GM12878 (cell line): ENCODE measurements around the gene PLEKHG4B.

Source experiments
- CREB1 ChIP-seq: IDR thresholded peaks from 2 replicates; pipeline ENCODE4 v1.6.1; 2012; ENCODE audit warnings: low read depth, mild to moderate bottlenecking, inconsistent platforms
- CTCF ChIP-seq, 3 experiments: IDR thresholded peaks in 2 of 3; conservative IDR thresholded peaks in 1 of 3; 2 replicates each; pipeline ENCODE4 v1.5.1; 2011; ENCODE audit warnings: low read depth in 3 of 3, low read length in 3 of 3, mild to moderate bottlenecking in 3 of 3, control low read depth in 2 of 3, moderate library complexity in 2 of 3, inconsistent platforms in 1 of 3, mixed read lengths in 1 of 3; ENCODE audit not compliant: control insufficient read depth in 2 of 3, insufficient read depth in 1 of 3; ENCODE audit errors: extremely low read depth in 1 of 3
- EP300 ChIP-seq, 2 experiments: fragments of 150-350 bp in 1 of 2; IDR thresholded peaks; 2 replicates each; pipeline ENCODE4 v1.6.1; 2011 to 2012; ENCODE audit warnings: low read depth in 2 of 2, low read length in 2 of 2, borderline replicate concordance in 1 of 2, improper control_type of control experiment in 1 of 2, inconsistent platforms in 1 of 2; ENCODE audit not compliant: control insufficient read depth in 1 of 2
- LARP7 ChIP-seq: fragments of 450-650 bp; IDR thresholded peaks from 2 replicates; pipeline ENCODE4 v1.6.1; 2017; ENCODE audit warnings: mild to moderate bottlenecking
- MAX ChIP-seq: IDR thresholded peaks from 2 replicates; pipeline ENCODE4 v1.6.1; 2012; ENCODE audit warnings: low read depth, low read length, improper control_type of control experiment
- NRF1 ChIP-seq: conservative IDR thresholded peaks from 2 replicates; pipeline ENCODE4 v1.6.1; 2011; ENCODE audit warnings: mild to moderate bottlenecking, low read depth, low read length, improper control_type of control experiment
- POLR2A ChIP-seq: IDR thresholded peaks from 2 replicates; pipeline ENCODE4 v1.6.1; 2011; ENCODE audit warnings: low read depth, mild to moderate bottlenecking, low read length
- ZNF207 ChIP-seq: fragments of 450-650 bp; IDR thresholded peaks from 2 replicates; pipeline ENCODE4 v1.6.1; 2014; ENCODE audit warnings: antibody characterized with exemption, mild to moderate bottlenecking, borderline replicate concordance
- ZNF24 ChIP-seq: fragments of 450-650 bp; IDR thresholded peaks from 2 replicates; pipeline ENCODE4 v1.6.1; 2017; ENCODE audit warnings: antibody characterized with exemption, mild to moderate bottlenecking

DNA sequence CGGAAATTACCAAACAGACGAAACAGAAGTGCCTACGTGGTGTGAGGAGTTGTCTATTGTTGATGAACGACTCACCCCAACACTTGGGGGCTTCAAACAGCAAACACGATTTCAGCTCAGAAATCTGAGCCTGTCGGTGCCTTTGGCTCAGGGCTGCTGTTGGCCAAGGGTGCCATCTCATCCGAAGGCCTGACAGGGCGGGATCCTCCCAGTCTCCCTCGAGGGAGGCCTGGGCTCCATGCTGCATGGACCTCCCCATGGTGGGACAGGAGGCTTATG, 100.7 kb downstream of the PLEKHG4B start:
- TF ChIP-seq ZNF24 (no peak), ZNF207 (no peak), CREB1 (no peak), NRF1 (no peak), LARP7 (no peak), CTCF (IDR thresholded peaks at IDR 0.05 in 2 of 3, conservative IDR thresholded peaks at IDR 0.05 in 1 of 3; ENCODE audit: control insufficient read depth in 2 of 3, extremely low read depth in 1 of 3, insufficient read depth in 1 of 3, low read depth in 3 of 3, low read length in 3 of 3) (no peak), POLR2A (no peak), EP300 (IDR thresholded peaks at IDR 0.05; ENCODE audit: borderline replicate concordance in 1 of 2, control insufficient read depth in 1 of 2, low read depth in 2 of 2, low read length in 2 of 2) (no peak), MAX (no peak)
